NOMO-1 (cell line): ENCODE results near the gene COA7.

Experiments used
- DNase-seq, 2 experiments: peaks; one replicate each; lab custom pipeline; 2025; ENCODE audit not compliant: unreplicated experiment in 2 of 2; lab: John Stamatoyannopoulos, UW

The COA7 gene

DNA sequence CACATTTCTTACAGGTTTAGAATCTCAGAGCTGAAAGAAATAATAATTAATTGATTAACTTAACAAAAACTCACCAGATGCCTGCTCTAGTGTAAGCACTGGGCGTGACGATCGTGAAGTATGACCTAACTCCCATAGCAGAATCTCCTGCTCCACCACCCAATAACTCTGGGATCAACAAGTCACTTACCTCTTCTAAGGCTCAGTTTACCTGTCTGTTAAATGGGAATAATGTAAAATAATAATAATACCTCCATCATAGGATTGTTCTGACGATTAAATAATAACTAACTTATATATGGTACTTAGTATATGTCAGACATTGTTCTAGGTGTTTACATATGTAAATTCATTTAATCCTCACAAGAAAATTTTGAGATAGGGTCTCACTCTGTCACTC is 24.6 kb downstream of the COA7 start:
- no peak for DNase-seq

- no peak for DNase-seq
These were observed 25.2 kb downstream of the COA7 start for GRCh38 chr1:52672946-52673345.

DNA sequence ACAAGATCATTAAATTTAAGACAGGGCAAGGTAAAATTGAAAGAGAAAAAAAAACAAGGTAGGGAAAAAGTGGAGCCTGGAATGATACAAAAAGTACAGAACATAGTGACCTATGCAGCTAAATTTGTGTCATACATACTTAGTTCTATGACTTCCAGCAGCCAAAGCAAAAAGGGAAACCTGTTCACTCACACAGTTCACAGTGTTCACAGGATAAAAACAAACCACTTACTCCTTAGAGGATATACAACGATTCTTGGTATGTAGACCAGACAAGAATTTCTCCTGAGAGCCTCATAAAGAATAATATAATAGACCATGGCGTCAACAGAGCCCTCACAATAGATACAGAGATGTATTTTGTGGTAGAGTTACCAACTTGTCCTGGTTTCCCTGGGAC is 27.5 kb downstream of the COA7 start:
- no peak for DNase-seq

GRCh38 chr1:52669696-52670095 is 28.5 kb downstream of the COA7 start:
- no peak for DNase-seq

GRCh38 chr1:52668711-52669110 is 29.4 kb downstream of the COA7 start:
- no peak for DNase-seq

DNA sequence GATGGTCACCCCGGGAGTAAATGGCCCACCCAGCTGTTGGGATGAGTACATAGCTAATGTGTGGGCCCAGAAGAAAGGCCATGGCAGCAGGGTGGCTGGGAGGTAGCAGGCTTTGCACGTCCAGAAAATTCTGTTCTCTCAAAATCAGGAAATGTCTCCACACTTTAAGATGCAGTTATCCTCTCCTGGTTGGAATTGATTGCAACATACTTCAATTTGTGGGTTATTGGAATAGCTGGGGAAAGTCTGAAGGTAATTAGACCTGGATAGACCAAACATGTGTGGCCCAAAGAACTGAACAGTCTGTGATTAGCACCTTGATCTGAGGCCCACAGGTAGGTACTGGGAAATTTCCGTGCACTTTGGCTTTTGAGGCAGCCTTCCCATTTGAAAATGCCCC is 30.2 kb downstream of the COA7 start:
- DNase-seq, result no peak

DNA sequence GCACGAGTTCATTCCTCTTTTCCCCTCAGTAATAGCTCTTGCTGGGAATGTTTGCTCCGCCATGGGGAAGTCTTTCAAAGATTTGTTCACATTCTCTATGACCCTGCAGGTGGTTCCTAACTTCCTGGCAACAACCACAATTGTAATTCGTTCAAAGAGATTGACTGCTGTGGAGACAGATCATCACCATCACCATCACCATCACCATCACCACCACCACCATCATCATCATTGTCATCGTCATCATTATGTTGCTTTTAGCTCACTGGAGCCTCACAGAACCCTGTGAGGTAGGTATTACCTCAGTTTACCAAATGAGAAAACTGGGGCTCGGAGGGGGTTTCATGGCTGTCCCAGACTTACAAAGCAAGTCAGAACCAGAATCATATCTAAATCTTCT is 30.9 kb downstream of the COA7 start:
- DNase-seq, result no peak

- no peak for DNase-seq
These were observed 32.9 kb downstream of the COA7 start for GRCh38 chr1:52665006-52665941.

DNA sequence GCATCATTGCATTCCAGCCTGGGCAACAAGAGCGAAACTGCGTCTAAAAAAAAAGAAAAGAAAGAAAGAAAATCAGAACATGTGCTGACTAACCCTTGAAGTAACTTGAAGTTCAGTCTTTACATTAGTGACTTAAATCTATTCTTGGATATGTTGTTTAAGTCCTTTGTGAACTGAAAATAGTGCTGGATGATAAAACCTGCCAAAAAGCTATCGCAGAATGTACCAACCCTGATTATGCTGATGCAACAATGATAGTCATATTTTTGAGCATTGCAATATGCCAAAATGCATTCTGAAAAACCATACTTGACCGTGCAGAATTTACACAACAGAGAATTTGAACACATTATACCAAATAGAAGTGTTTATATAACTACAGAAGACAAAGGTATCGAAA is 34.4 kb downstream of the COA7 start:
- no peak for DNase-seq

- no peak for DNase-seq
These were observed 35.4 kb downstream of the COA7 start for GRCh38 chr1:52662645-52663313.

GRCh38 chr1:52660807-52661206 is 37.3 kb downstream of the COA7 start:
- no peak for DNase-seq

DNA sequence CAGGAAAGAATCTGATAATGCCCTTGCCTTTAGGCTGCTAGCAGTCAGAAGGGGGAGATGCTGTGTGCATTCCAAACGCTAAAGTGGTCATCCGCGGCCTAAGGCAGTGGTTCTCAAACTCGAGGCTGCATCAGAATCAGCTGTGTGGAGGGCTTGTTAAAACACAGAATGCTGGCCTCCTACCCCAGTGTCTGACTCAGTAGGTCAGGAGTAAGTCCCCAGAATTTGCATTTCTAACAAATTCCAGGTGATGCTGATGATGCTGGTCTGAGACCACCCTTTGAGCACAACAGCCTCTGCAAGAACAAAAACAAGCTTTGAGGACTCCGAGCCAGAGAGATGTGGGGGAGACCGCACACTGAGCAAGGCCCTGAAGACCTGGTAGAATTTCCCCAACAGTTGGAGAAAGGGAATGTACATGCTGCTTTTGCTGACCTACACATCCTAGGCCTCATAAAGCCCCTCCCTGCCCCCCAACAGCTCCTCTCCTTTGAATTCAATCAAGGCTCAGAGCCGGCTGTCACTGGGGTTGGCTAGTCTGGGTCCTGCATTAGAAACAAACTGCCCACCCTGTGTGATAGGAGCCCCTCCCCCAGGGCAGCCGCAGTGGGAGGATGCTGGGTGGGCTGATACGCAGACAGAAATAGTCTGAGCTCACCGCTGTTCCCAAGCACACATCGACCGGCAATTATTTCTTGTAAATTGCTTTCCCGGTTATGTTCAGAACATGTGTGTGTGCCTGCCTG is 38.1 kb downstream of the COA7 start:
- DNase-seq, result no peak

DNA sequence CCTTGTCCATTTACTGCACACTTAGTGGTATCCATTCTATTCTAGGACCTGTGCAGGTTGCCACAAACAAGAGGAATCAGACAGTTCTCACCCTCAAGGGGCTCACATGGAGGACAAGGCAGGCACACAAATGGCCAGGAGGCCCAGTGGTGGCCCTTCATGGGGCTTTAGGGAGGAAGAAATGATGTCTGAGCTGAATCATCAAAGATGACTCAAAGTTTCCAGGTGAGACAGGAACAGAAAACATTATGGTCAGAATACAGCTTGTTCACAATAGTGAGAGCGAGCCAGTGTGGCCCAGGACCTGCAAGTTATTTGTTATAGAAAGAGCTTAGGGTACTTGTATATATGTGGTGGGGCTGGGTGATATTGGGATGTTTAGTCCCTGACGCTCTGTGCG is 38.8 kb downstream of the COA7 start:
- DNase-seq, result no peak

DNA sequence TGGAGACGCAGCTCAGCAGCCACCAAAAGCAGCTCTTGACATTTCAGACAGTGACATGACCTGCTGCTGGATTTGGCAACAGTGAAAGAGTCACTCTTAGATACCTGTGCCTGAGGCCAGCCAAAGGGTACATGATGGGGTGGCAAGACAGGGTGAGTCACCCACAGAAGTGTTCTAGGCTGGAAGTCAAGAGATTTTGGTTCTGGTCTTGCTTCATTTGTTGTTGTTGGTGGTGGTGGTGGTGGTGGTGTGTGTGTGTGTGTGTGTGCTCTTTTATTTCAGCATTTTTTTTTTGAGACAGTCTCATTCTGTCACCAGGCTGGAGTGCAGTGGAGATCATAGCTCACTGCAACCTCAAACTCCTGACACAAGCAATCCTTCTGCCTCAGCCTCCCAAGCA is 39.4 kb downstream of the COA7 start:
- DNase-seq, result no peak

DNA sequence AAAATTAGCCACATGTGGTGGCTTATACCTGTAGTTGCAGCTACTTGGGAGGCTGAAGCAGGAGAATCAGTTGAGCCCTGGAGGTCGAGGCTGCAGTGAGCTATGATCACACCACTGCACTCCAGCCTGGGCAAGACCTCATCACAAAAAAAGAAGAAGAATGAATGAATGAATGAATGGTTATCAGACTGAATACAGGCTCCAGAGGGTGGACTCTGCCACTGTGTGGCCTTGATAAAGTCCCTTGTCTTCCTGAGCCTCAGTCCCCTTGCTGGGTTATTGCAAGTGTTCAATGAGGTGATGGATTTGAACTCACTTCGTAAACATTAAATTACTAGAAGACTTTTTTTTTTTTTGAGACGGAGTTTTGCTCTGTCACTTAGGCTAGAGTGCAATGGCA is 40.4 kb downstream of the COA7 start:
- no peak for DNase-seq

GRCh38 chr1:52654063-52654462 is 44.1 kb downstream of the COA7 start:
- no peak for DNase-seq

DNA sequence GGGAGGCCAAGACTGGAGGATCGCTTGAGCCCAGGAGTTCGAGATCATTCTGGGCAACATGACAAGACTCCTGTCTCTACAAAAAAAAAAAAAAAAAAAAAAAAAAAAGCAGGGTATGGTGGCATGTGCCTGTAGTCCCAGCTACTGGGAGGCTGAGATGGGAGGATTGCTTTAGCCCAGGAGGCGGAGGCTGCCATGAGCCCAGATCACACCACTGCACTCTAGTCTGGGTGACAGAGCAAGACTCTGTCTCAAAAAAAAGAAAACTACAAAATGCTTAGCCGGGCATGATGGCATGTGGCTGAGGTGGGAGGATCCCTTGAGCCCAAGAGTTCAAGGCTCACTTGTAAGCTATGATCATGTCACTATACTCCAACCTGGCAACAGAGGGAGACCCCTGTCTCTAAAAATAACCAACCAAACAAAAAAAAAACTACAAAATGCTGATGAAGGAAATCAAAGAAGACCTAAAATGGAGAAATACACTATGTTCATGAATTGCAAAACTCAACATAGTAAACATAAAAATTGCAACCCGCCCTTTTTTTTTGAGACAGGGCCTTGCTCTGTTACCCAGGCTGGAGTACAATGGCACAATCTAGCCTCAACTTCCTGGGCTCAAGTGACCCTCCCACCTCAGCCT is 44.8 kb downstream of the COA7 start:
- DNase-seq, result no peak

DNA sequence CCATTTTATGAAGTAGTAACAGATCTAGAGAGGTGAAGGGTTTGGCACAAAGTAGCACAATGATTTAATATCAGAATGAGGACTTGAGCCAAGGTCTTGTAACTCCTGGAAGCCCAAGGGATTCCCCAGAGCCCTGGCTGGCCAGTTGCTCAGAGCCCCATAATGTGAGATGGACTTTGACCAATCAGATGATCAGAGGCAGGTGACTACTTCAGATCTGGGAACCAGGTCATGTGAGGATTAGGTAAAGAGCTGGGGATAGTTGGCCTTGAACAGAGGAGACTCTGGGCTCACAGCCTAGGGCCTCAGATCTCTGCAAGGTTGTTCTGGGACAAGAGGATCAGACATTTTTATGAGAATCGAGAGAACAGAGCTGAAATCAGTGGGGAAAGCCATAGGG is 46.2 kb downstream of the COA7 start:
- no peak for DNase-seq

- no peak for DNase-seq
These were observed 52.9 kb downstream of the COA7 start for GRCh38 chr1:52645261-52645660.

- peak in 1 of 2 experiments; percentile 10 for DNase-seq
These were observed 56.8 kb downstream of the COA7 start for GRCh38 chr1:52641307-52641706.

DNA sequence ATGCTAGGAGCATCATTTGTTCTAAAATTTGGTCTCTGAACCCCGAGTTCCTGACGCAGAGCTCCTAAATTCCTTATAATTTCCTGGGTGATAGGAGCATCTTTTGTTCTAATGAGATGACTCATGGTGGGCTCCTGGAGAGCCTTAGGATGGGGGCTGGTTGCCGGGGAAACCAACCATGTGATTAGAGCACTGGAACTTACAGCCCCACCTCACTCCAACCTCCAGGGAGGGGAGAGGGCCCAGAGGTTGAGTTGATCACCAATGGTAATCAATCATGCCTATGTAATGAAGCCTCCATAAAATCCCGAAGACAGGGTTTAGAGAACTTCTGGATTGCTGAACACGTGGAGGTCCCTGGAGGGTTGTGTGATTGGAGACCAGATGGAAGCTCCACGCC is 57.5 kb downstream of the COA7 start:
- DNase-seq, result no peak
